Hepatocyte (in vitro differentiated cells): ENCODE measurements around the gene WFDC8.

Experiments
- CTCF ChIP-seq: fragments of 200-600 bp; sonication (generic); IDR thresholded peaks from 2 replicates; pipeline ENCODE4 v1.5.1; 2016; ENCODE audit warnings: antibody characterized with exemption, mild to moderate bottlenecking; ENCODE audit not compliant: poor library complexity
- EZH2 ChIP-seq: fragments of 200-600 bp; sonication (generic); IDR thresholded peaks from 2 replicates; pipeline ENCODE4 v1.6.1; 2016; ENCODE audit warnings: antibody characterized with exemption, mild to moderate bottlenecking, borderline replicate concordance

GRCh38 chr20:45518282-45518681, 60.8 kb downstream of the WFDC8 start:
- TF ChIP-seq CTCF (no peak), EZH2 (no peak)
